H9 (cell line): Measurements from ENCODE around the gene RAB1B. TPM values are rescaled to one million over a fixed set of nuclear protein-coding genes. Genes with fewer than 3 reads are reported as not detected.
"Not testable (repeated sequence)": the region's sequence is repeated elsewhere in the genome, so short reads cannot be mapped to it uniquely, and the experiment has no call there.

Experiments used
- DNase-seq: peaks from one replicate; pipeline ENCODE4 v3.0.0-alpha.2; 2017
- H2AFZ ChIP-seq: one replicate; pipeline ENCODE4 v1.6.1; 2013; ENCODE audit warnings: mild to moderate bottlenecking, low read length, control low read depth, moderate library complexity
- H2AK5ac ChIP-seq: 2 replicates; pipeline ENCODE4 v1.6.1; 2013; ENCODE audit warnings: low read length, control low read depth, mixed read lengths; ENCODE audit not compliant: insufficient read length
- H2BK120ac ChIP-seq: one replicate; pipeline ENCODE4 v1.6.1; 2013; ENCODE audit warnings: low read depth, mild to moderate bottlenecking, low read length, control low read depth, inconsistent platforms; ENCODE audit not compliant: poor library complexity, severe bottlenecking
- H2BK12ac ChIP-seq: 2 replicates; pipeline ENCODE4 v1.6.1; 2013; ENCODE audit warnings: low read length, control low read depth, mixed read lengths, low read depth; ENCODE audit not compliant: insufficient read length
- H2BK15ac ChIP-seq: 2 replicates; pipeline ENCODE4 v1.6.1; 2013; ENCODE audit warnings: low read depth, low read length, control low read depth
- H2BK20ac ChIP-seq: one replicate; pipeline ENCODE4 v1.6.1; 2013; ENCODE audit warnings: low read depth, mild to moderate bottlenecking, low read length, control low read depth, inconsistent platforms; ENCODE audit not compliant: poor library complexity, severe bottlenecking
- H2BK5ac ChIP-seq: 2 replicates; pipeline ENCODE4 v1.6.1; 2013; ENCODE audit warnings: low read length, control low read depth, mixed read lengths; ENCODE audit not compliant: insufficient read length
- H3K14ac ChIP-seq: 2 replicates; pipeline ENCODE4 v1.6.1; 2013; ENCODE audit warnings: low read length, control low read depth; ENCODE audit not compliant: insufficient read depth
- H3K18ac ChIP-seq: 2 replicates; pipeline ENCODE4 v1.6.1; 2013; ENCODE audit warnings: low read depth, mild to moderate bottlenecking, mixed read lengths, low read length, control low read depth; ENCODE audit not compliant: insufficient read length
- H3K23ac ChIP-seq: 2 replicates; pipeline ENCODE4 v1.6.1; 2013; ENCODE audit warnings: low read length, control low read depth, mixed read lengths, low read depth; ENCODE audit not compliant: insufficient read length
- H3K23me2 ChIP-seq: 2 replicates; pipeline ENCODE4 v1.6.1; 2013; ENCODE audit warnings: low read depth, mild to moderate bottlenecking, mixed read lengths, low read length, control low read depth; ENCODE audit not compliant: insufficient read length, poor library complexity, severe bottlenecking
- H3K27ac ChIP-seq: 2 replicates; pipeline ENCODE4 v1.5.1; 2013; ENCODE audit warnings: low read length, control low read depth, mixed read lengths, low read depth; ENCODE audit not compliant: insufficient read length
- H3K27me3 ChIP-seq: 2 replicates; pipeline ENCODE4 v1.6.1; 2013; ENCODE audit warnings: low read length, control low read depth, inconsistent platforms; ENCODE audit not compliant: insufficient read depth
- H3K4ac ChIP-seq: 2 replicates; pipeline ENCODE4 v1.6.1; 2013; ENCODE audit warnings: low read depth, mild to moderate bottlenecking, control low read depth, inconsistent platforms, low read length, moderate library complexity
- H3K4me1 ChIP-seq: 2 replicates; pipeline ENCODE4 v1.6.1; 2013; ENCODE audit warnings: low read length, control low read depth, inconsistent platforms; ENCODE audit not compliant: insufficient read depth
- H3K4me2 ChIP-seq: 2 replicates; pipeline ENCODE4 v1.6.1; 2013; ENCODE audit warnings: low read length, control low read depth, mixed read lengths; ENCODE audit not compliant: insufficient read length, insufficient read depth
- H3K56ac ChIP-seq: 2 replicates; pipeline ENCODE4 v1.6.1; 2013; ENCODE audit warnings: low read depth, mild to moderate bottlenecking, mixed read lengths, low read length, control low read depth; ENCODE audit not compliant: insufficient read length
- H3K79me1 ChIP-seq: 2 replicates; pipeline ENCODE4 v1.6.1; 2013; ENCODE audit warnings: low read depth, mild to moderate bottlenecking, moderate library complexity, low read length, control low read depth, inconsistent platforms; ENCODE audit not compliant: insufficient read depth, poor library complexity, severe bottlenecking
- H3K79me2 ChIP-seq: 2 replicates; pipeline ENCODE4 v1.6.1; 2013; ENCODE audit warnings: low read length, control low read depth, inconsistent platforms; ENCODE audit not compliant: insufficient read depth
- H3K9ac ChIP-seq: 2 replicates; pipeline ENCODE4 v1.6.1; 2013; ENCODE audit warnings: low read length, control low read depth, mixed read lengths; ENCODE audit not compliant: insufficient read length; ENCODE audit errors: extremely low read depth
- H3K9me3 ChIP-seq: one replicate; pipeline ENCODE4 v1.6.1; 2013; ENCODE audit warnings: low read depth, low read length, inconsistent platforms; ENCODE audit not compliant: control insufficient read depth
- H3T11ph ChIP-seq: one replicate; pipeline ENCODE4 v1.6.1; 2013; ENCODE audit warnings: mild to moderate bottlenecking, low read length, control low read depth, inconsistent platforms
- H4K20me1 ChIP-seq: one replicate; pipeline ENCODE4 v1.6.1; 2013; ENCODE audit not compliant: control insufficient read depth, insufficient read length, insufficient read depth
- H4K5ac ChIP-seq: 2 replicates; pipeline ENCODE4 v1.6.1; 2013; ENCODE audit warnings: low read depth, mild to moderate bottlenecking, mixed read lengths, low read length, control low read depth; ENCODE audit not compliant: insufficient read length
- H4K8ac ChIP-seq: replicated peaks from 2 replicates; pipeline ENCODE4 v1.6.1; 2013; ENCODE audit warnings: low read length, control low read depth, mixed read lengths, low read depth; ENCODE audit not compliant: insufficient read length
- H4K91ac ChIP-seq: 2 replicates; pipeline ENCODE4 v1.6.1; 2013; ENCODE audit warnings: low read depth, mild to moderate bottlenecking, moderate library complexity, mixed read lengths, low read length, control low read depth; ENCODE audit not compliant: insufficient read length
- H3K27ac Mint-ChIP-seq, 3 experiments: 2 replicates in 2 of 3; 3 replicates in 1 of 3; pipeline ENCODE4 v1.8.0; 2020 to 2021; ENCODE audit warnings: mixed read lengths in 3 of 3, mild to moderate bottlenecking in 1 of 3, moderate library complexity in 1 of 3
- H3K27me3 Mint-ChIP-seq: 2 replicates; pipeline ENCODE4 v1.8.0; 2021; ENCODE audit warnings: low read depth, mild to moderate bottlenecking, moderate library complexity, mixed read lengths
- H3K36me3 Mint-ChIP-seq, 3 experiments: 2 replicates in 2 of 3; 3 replicates in 1 of 3; pipeline ENCODE4 v1.8.0; 2020 to 2021; ENCODE audit warnings: low read depth in 3 of 3, mixed read lengths in 3 of 3; ENCODE audit not compliant: insufficient read depth in 1 of 3
- H3K4me1 Mint-ChIP-seq, 2 experiments: 2 replicates each; pipeline ENCODE4 v1.8.0; 2020; ENCODE audit warnings: mixed read lengths in 2 of 2
- H3K4me3 Mint-ChIP-seq, 2 experiments: 2 replicates in 1 of 2; 3 replicates in 1 of 2; pipeline ENCODE4 v1.8.0; 2020 to 2021; ENCODE audit warnings: mild to moderate bottlenecking in 2 of 2, mixed read lengths in 2 of 2, moderate library complexity in 1 of 2
- H3K9me3 Mint-ChIP-seq, 2 experiments: 2 replicates in 1 of 2; 3 replicates in 1 of 2; pipeline ENCODE4 v1.8.0; 2020; ENCODE audit warnings: mild to moderate bottlenecking in 2 of 2, mixed read lengths in 2 of 2, moderate library complexity in 1 of 2
- WGBS: extraction: QIAGEN DNeasy Blood & Tissue Kit; methylation state at CpG from one replicate; pipeline ENCODE4 v1.1.7; 2013; ENCODE audit warnings: missing lambda C conversion rate, low lambda C conversion rate, mixed read lengths; ENCODE audit not compliant: insufficient read length; ENCODE audit errors: extremely low coverage; 5-methylcytosine and 5-hydroxymethylcytosine counted together
- total RNA-seq: library from RNA; stranded (reverse); gene quantifications from 2 replicates; pipeline ENCODE4 v1.2.1, GENCODE V29; 2021

Gene RAB1B
- total RNA-seq, 1 experiment from 2014 or later, result 118 TPM

DNA sequence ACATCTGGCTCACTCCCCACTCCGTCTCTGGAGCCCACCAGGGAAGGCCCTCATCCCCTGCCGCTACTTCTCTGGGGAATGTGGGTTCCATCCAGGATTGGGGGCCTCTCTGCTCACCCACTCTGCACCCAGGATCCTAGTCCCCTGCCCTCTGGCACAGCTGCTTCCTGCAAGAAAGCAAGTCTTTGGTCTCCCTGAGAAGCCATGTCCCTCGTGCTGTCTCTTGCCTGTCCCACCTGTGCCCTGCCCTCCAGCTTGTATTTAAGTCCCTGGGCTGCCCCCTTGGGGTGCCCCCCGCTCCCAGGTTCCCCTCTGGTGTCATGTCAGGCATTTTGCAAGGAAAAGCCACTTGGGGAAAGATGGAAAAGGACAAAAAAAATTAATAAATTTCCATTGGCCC is 8.6 kb downstream of the RAB1B start:
- H2BK20ac ChIP-seq, H3K27ac ChIP-seq, DNase-seq, H3K23me2 ChIP-seq, H3K18ac ChIP-seq, H3K9me3 ChIP-seq, H4K91ac ChIP-seq, H4K20me1 ChIP-seq, H2AFZ ChIP-seq, H4K8ac ChIP-seq, H3K56ac ChIP-seq, H2BK120ac ChIP-seq, H3K14ac ChIP-seq, H3T11ph ChIP-seq, H3K27me3 ChIP-seq, H3K23ac ChIP-seq, H2BK12ac ChIP-seq, H3K9ac ChIP-seq, H3K4me2 ChIP-seq, H3K79me2 ChIP-seq, H2AK5ac ChIP-seq, H3K4ac ChIP-seq, H3K4me1 ChIP-seq, H3K79me1 ChIP-seq, H2BK15ac ChIP-seq, H3K9me3 Mint-ChIP-seq, H2BK5ac ChIP-seq, H4K5ac ChIP-seq: not testable (repeated sequence)
- Mint-ChIP-seq H3K36me3 (peaks cover 7 to 35% (median 33%) of the 10 kb centered on the region in 3 experiments), H3K4me3 (peak overlapping the region in 1 of 2 experiments; percentile 71; a peak in 3 of 5 replicates), H3K27ac (0 out of 7 replicates have a peak overlapping the region, but pooled peaks of 1 of the 3 experiments have one; percentile 28), H3K4me1 (peaks cover 20 to 21% of the 10 kb centered on the region in 2 experiments), H3K27me3 (peaks cover 23% of the 10 kb centered on the region)
- WGBS, result no CpG with 5 or more reads among the region's 4 CpGs
